HEK293 (cell line): ENCODE measurements around the gene AMBRA1.

Experiments
- MEIS1 ChIP-seq: sonication (generic); formaldehyde crosslinking; IDR thresholded peaks from 2 replicates; pipeline ENCODE4 v1.8.1; 2022; ENCODE audit warnings: missing genetic modification reagents, mild to moderate bottlenecking, borderline replicate concordance
- TRIM28 ChIP-seq: IDR thresholded peaks from 2 replicates; pipeline ENCODE4 v1.6.1; 2011; ENCODE audit warnings: low read length, control low read depth, borderline replicate concordance
- ZBTB1 ChIP-seq: fragments of 450-650 bp; formaldehyde crosslinking; IDR thresholded peaks from 2 replicates; pipeline ENCODE4 v1.5.1; 2016; ENCODE audit warnings: missing biosample characterization, missing genetic modification characterization
- ZBTB8A ChIP-seq: fragments of 450-650 bp; formaldehyde crosslinking; IDR thresholded peaks from 2 replicates; pipeline ENCODE4 v1.5.1; 2016; ENCODE audit warnings: missing biosample characterization, missing genetic modification characterization
- ZNF239 ChIP-seq: fragments of 450-650 bp; formaldehyde crosslinking; IDR thresholded peaks from 2 replicates; pipeline ENCODE4 v1.5.1; 2016; ENCODE audit warnings: missing biosample characterization, missing genetic modification characterization
- ZNF423 ChIP-seq: fragments of 450-650 bp; formaldehyde crosslinking; IDR thresholded peaks from 2 replicates; pipeline ENCODE4 v1.5.1; 2016; ENCODE audit warnings: missing biosample characterization, missing genetic modification characterization
- ZNF521 ChIP-seq: fragments of 450-650 bp; formaldehyde crosslinking; IDR thresholded peaks from 2 replicates; pipeline ENCODE4 v1.5.1; 2017; ENCODE audit warnings: missing biosample characterization, mild to moderate bottlenecking, missing genetic modification characterization
- ZNF626 ChIP-seq: fragments of 450-650 bp; sonication (Bioruptor Pico); formaldehyde crosslinking; IDR thresholded peaks from 2 replicates; pipeline ENCODE4 v1.5.1; 2018; ENCODE audit warnings: missing biosample characterization, missing genetic modification characterization, inconsistent platforms
- ZNF660 ChIP-seq: fragments of 450-650 bp; IDR thresholded peaks from 2 replicates; pipeline ENCODE4 v1.5.1; 2018; ENCODE audit warnings: missing biosample characterization, mild to moderate bottlenecking, missing genetic modification characterization
- ZNF777 ChIP-seq: fragments of 450-650 bp; formaldehyde crosslinking; IDR thresholded peaks from 2 replicates; pipeline ENCODE4 v1.5.1; 2017; ENCODE audit warnings: missing biosample characterization, missing genetic modification characterization, borderline replicate concordance
- TF ChIP-seq, protein P1 (sequence below): fragments of 450-650 bp; formaldehyde crosslinking; IDR thresholded peaks from 2 replicates; pipeline ENCODE4 v1.5.1; 2016; ENCODE audit warnings: missing biosample characterization, missing genetic modification characterization
- TF ChIP-seq, protein P2 (sequence below): fragments of 450-650 bp; formaldehyde crosslinking; IDR thresholded peaks from 2 replicates; pipeline ENCODE4 v1.5.1; 2016; ENCODE audit warnings: missing biosample characterization, missing genetic modification characterization
- TF ChIP-seq, protein P3 (sequence below): fragments of 450-650 bp; formaldehyde crosslinking; IDR thresholded peaks from 2 replicates; pipeline ENCODE4 v1.5.1; 2016; ENCODE audit warnings: missing biosample characterization, missing genetic modification characterization

DNA sequence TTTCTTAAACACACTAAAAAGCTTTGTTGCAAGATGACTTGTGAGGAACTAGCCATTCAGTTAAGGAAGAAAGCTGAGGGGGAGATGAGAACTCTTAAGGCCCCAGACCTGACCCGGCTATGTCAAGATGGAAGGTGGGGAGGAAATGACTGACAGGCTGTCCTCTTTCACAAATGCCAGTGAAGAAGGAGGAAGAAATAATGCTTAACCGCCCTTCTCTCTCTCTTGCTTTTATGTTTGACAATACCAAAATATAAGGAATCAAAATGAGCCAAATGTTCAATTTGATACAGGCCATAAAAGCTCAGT, 87.4 kb downstream of the AMBRA1 start:
- TF ChIP-seq, protein P1, sequence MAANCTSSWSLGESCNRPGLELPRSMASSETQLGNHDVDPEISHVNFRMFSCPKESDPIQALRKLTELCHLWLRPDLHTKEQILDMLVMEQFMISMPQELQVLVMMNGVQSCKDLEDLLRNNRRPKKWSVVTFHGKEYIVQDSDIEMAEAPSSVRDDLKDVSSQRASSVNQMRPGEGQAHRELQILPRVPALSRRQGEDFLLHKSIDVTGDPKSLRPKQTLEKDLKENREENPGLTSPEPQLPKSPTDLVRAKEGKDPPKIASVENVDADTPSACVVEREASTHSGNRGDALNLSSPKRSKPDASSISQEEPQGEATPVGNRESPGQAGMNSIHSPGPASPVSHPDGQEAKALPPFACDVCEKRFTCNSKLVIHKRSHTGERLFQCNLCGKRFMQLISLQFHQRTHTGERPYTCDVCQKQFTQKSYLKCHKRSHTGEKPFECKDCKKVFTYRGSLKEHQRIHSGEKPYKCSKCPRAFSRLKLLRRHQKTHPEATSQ (tag by site-specific recombination) = no peak
- no peak for TF ChIP-seq ZBTB8A (tag by site-specific recombination)
- no peak for TF ChIP-seq ZNF521 (tag by site-specific recombination)
- TF ChIP-seq ZNF423 (tag by site-specific recombination) = no peak
- TF ChIP-seq MEIS1 = no peak
- TF ChIP-seq, protein P2, sequence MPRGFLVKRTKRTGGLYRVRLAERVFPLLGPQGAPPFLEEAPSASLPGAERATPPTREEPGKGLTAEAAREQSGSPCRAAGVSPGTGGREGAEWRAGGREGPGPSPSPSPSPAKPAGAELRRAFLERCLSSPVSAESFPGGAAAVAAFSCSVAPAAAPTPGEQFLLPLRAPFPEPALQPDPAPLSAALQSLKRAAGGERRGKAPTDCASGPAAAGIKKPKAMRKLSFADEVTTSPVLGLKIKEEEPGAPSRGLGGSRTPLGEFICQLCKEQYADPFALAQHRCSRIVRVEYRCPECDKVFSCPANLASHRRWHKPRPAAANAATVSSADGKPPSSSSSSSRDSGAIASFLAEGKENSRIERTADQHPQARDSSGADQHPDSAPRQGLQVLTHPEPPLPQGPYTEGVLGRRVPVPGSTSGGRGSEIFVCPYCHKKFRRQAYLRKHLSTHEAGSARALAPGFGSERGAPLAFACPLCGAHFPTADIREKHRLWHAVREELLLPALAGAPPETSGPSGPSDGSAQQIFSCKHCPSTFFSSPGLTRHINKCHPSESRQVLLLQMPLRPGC (tag by site-specific recombination) = no peak
- no peak for TF ChIP-seq ZBTB1 (tag by site-specific recombination)
- TF ChIP-seq ZNF239 (tag by site-specific recombination) = no peak
- no peak for TF ChIP-seq ZNF626 (tag by site-specific recombination)
- TF ChIP-seq, protein P3, sequence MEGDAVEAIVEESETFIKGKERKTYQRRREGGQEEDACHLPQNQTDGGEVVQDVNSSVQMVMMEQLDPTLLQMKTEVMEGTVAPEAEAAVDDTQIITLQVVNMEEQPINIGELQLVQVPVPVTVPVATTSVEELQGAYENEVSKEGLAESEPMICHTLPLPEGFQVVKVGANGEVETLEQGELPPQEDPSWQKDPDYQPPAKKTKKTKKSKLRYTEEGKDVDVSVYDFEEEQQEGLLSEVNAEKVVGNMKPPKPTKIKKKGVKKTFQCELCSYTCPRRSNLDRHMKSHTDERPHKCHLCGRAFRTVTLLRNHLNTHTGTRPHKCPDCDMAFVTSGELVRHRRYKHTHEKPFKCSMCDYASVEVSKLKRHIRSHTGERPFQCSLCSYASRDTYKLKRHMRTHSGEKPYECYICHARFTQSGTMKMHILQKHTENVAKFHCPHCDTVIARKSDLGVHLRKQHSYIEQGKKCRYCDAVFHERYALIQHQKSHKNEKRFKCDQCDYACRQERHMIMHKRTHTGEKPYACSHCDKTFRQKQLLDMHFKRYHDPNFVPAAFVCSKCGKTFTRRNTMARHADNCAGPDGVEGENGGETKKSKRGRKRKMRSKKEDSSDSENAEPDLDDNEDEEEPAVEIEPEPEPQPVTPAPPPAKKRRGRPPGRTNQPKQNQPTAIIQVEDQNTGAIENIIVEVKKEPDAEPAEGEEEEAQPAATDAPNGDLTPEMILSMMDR (tag by site-specific recombination) = no peak
- no peak for TF ChIP-seq ZNF777 (tag by site-specific recombination)
- TF ChIP-seq TRIM28 = no peak
- no peak for TF ChIP-seq ZNF660 (tag by site-specific recombination)
